IMR-90 (cell line): ENCODE measurements around the gene TJP3. TPM values are rescaled to one million over a fixed set of nuclear protein-coding genes. Genes with fewer than 3 reads are reported as not detected.

Experiments used
- polyA plus RNA-seq, 3 experiments: library from polyadenylated mRNA; depleted of rRNA; stranded (reverse); fragments of >200 nt; gene quantifications; 2 replicates each; pipeline ENCODE4 v1.2.3, GENCODE V29; 2012; ENCODE audit warnings: low replicate concordance in 1 of 3
- total RNA-seq: library from RNA; depleted of rRNA; stranded (reverse); fragments of >200 nt; gene quantifications from 2 replicates; pipeline ENCODE4 v1.2.3, GENCODE V29; 2012
- TF ChIP-seq, protein P1 (sequence below): fragments of 150-350 bp; IDR thresholded peaks from 2 replicates; pipeline ENCODE4 v1.6.1; 2016; ENCODE audit warnings: low read depth, mild to moderate bottlenecking, low read length, moderate library complexity, borderline replicate concordance

Gene TJP3
- total and polyA plus RNA-seq, 2 of the 4 experiments (the other 2 are of a cell fraction), result not detected

DNA sequence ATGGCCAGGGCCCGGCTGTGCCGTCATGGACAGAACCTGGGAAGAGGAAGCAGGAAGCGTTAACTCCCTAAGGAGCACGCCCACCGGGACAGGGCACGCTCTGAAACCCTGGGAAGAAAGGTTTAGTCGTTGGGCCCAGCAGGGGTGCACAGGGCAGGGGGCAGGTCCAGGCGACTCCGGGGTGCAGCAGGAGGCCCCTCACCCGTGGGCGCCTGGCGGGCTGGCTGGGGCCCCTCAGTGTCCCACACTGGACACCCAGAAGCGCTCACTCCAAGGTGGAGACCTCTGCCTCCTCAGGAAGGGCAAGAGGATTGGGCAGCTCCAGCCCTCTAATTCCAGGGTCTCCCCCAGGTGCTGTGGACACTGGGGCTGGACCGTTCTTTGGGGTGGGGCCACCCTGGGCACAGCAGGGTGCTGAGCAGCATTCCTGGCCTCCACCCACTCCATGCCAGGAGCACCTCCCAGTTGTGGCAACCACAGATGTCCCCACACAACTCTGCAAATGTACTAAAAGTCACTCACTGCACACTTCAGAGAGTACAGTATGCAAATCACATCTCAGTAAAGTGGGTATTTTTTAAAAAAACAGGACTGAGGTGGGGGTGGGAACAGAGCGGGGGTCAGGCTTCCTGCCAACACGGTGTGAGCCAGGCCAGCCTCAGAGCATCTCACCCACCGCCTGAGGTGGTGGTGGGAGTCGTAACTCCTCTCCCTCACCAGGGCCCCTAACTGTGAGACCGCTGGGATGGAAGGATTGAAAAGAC lies 43.1 kb upstream of the TJP3 start (continued):
- TF ChIP-seq, protein P1, sequence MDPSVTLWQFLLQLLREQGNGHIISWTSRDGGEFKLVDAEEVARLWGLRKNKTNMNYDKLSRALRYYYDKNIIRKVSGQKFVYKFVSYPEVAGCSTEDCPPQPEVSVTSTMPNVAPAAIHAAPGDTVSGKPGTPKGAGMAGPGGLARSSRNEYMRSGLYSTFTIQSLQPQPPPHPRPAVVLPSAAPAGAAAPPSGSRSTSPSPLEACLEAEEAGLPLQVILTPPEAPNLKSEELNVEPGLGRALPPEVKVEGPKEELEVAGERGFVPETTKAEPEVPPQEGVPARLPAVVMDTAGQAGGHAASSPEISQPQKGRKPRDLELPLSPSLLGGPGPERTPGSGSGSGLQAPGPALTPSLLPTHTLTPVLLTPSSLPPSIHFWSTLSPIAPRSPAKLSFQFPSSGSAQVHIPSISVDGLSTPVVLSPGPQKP, result no peak
